Stimulated activated effector memory CD8-positive, alpha-beta T cell treated with anti-CD3 and anti-CD28 coated beads, Interleukin-12 subunit alpha, Interleukin-12 subunit beta, amount 100 ng/mL, for 72 hours (primary cell): ENCODE measurements around the gene KCND1.

Experiments
- ATAC-seq: fragments of 150-1000 bp; cut with Tn5 transposase; 2 replicates; pipeline ENCODE4 v1.10.0; 2021
- DNase-seq, 2 donors: peaks; one replicate each; pipeline ENCODE4 v3.0.0; 2021 to 2022; ENCODE audit warnings: low spot score in 2 of 2
- H3K27ac Mint-ChIP-seq: one replicate; pipeline ENCODE4 v1.8.0; 2022; ENCODE audit warnings: mild to moderate bottlenecking, mixed read lengths
- H3K36me3 Mint-ChIP-seq: one replicate; pipeline ENCODE4 v1.8.0; 2022; ENCODE audit warnings: mild to moderate bottlenecking, mixed read lengths
- H3K4me1 Mint-ChIP-seq: one replicate; pipeline ENCODE4 v1.8.0; 2022; ENCODE audit warnings: mixed read lengths
- H3K4me3 Mint-ChIP-seq: one replicate; pipeline ENCODE4 v1.8.0; 2022; ENCODE audit warnings: mild to moderate bottlenecking, mixed read lengths
- H3K9me3 Mint-ChIP-seq: one replicate; pipeline ENCODE4 v1.8.0; 2022; ENCODE audit warnings: mixed read lengths

Gene KCND1

DNA sequence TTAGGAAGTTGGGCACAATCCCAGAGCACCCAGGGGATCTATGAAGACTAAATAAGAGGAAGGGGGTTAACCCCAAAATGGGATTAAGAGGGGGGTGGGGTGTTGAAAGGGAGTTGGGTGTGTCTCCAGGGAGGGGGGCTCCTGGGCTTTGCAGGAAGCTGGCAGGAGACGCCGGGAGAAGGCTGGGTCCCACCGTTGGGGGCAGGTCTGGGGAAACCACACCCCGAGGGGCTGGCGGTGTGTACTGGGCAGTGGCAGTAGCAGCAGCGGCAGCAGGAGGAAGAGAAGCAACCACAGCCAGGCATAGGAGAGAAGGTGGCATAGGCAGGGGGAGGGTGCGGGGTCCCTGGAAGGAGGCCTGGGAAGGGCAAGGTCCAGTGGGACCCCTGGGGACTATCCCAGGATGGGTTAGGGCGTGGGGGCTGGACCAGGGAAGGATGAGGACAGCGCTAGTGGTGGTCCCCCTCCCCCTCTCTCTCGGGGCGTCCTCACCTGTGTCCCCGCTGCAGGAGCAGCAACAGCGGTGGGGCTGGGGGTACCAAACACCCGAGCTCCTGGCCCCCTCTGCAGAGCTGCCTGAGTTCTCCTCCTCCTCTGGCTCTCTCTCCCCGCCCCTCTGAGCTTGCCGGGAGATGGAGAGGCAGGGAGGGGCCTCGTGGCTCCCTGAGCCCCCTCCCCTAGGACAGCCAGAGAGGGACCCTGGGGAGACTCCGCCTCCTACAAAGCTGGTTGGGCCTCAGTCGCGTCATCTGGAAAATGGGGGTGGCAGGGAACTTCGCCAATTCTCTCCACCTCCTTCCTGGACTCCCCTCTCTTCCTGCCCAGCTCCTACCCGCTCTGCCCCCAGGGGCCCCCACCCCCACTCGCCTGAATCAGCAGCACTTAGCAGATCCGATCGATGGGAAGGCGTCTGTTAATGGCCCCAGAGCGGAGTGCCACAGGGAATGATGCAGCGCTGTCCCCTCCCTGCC lies at the start of gene KCND1:
Gene KCND1, minus strand, starts transcription at position 596 of the 971 bp plus-strand sequence. CDS start 1,573 bp downstream, outside the sequence.
- Mint-ChIP-seq H3K4me1 (peaks cover 25% of the 10 kb centered on the region), H3K36me3 (peaks cover 26% of the 10 kb centered on the region), H3K27ac (peak within 1 kb of the TSS; percentile 88), H3K9me3 (no peaks in the 10 kb centered on the region), H3K4me3 (peak within 1 kb of the TSS; percentile 44)
- ATAC-seq (peak; percentile 31), DNase-seq (no peak)

DNA sequence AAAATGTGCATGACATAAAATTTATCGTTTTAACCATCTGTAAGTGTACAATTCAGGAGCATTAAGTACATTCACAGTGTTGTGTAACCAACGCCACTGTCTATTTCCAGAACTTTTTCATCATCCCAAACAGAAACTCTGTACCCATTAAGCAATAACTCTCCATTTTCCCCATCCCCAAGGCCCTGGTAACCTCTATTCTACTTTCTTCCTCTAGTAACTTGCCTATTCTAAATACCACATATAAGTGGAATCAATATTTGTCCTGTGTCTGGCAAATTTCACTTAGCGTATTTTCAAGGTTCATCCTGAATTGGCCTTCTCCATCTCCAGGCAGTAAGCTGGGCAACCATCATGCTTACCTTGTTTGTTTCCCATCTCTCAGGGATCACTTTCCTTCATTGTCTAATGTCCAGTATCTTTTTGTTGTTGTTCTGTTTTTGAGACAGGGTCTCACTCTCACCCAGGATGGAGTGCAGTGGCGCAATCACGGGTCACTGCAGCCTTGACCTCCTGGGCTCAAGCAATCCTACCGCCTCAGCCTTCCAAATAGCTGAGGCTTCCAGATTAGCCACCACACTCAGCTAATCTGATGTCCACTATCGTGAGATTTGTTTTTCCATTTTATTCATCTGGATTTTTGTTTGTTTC lies 48.1 kb upstream of the KCND1 start:
- no peaks in the 10 kb centered on the region for H3K36me3 Mint-ChIP-seq
- ATAC-seq (no peak), DNase-seq (no peak)
- no peaks in the 10 kb centered on the region for H3K9me3 Mint-ChIP-seq
- H3K4me1 Mint-ChIP-seq, result no peaks in the 10 kb centered on the region
- no peak overlapping the region for H3K4me3 Mint-ChIP-seq
- no peak overlapping the region for H3K27ac Mint-ChIP-seq

DNA sequence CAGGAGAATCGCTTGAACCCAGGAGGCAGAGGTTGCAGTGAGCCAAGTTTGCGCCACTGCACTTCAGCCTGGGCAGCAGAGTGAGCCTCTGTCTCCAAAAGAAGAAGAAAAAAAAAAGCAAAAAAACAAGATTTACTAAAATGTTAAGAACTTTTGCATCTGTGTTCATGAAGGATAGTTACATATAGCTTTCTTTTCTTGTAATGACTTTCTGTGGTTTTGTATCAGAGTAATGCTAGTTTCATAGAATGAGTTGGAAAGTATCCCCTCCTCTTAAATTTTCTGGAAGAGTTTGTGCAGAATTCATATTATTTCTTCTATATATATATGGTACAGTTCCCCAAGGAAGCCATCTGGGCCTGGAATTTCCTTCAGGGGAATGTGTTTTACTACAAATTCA lies 47.4 kb upstream of the KCND1 start:
- no peaks in the 10 kb centered on the region for H3K36me3 Mint-ChIP-seq
- no peak overlapping the region for H3K4me3 Mint-ChIP-seq
- ATAC-seq (peak; percentile 36), DNase-seq (no peak)
- H3K9me3 Mint-ChIP-seq, result no peaks in the 10 kb centered on the region
- no peak overlapping the region for H3K27ac Mint-ChIP-seq
- H3K4me1 Mint-ChIP-seq, result no peaks in the 10 kb centered on the region

DNA sequence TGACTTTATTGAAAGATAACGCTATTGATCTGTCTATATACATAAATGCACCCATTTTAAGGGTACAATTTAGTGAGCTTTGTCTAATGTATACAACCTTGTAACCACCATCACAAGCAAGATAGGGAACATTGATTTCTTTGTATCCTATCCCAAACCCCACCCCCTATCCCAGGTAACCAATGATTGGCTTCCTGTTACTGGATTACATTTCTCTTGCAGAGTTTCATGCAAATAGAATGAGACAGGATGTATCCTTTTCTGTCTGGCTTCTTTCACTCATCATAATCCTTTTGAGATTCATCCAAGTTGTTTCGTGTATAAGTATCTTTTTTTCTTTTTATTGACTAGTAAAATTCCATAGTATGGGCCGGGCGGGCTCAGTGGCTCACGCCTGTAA lies 32.1 kb upstream of the KCND1 start:
- Mint-ChIP-seq H3K9me3 (no peaks in the 10 kb centered on the region), H3K36me3 (peaks cover 28% of the 10 kb centered on the region), H3K4me1 (peaks cover 22% of the 10 kb centered on the region), H3K4me3 (no peak overlapping the region), H3K27ac (peak overlapping the region; percentile 45)
- no peak for DNase-seq
- ATAC-seq, result no peak

DNA sequence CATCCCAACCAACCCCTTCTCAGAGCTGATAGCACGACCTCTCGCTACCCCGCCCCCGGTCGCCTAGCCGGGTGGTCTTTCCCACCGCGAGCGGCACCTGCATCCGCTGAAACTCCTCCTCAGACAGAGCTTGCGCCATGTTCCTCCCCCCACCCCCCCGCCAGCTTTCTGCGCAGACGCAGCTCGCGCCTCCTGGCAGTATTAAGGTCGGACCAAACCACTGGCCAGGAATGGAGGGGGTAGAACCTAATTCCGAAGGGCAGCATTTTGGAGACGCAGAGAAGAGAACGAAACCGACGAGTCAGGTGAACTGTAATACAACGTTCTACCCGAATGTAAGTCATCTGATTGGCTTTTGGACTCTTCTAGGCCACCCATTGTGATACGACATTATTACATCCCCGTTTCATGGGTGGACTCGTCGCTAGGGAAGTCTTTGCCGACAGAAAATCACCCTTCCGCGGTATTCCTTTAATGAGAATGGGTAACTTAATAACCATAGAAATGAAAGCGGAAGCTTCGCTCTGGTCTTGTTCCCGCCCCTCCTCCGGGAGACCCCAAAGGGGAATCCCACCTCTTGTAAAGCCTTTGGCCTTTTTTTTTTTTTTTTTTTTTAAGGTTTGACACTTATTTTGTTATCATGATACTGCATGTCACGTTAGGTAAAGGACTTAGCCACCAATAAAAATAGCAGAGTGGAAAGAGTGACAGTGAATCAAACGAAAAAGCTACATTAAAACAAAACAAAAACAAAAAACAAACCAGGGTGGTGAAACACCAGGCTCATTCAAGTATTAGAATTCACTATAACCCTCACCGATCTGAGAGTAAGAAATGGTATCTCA lies 30.7 kb upstream of the KCND1 start, which contains the start of gene GRIPAP1:
Gene GRIPAP1, minus strand, starts transcription at position 174 of the 845 bp plus-strand sequence. Its CDS starts 35 bp downstream, at position 139.
- Mint-ChIP-seq H3K27ac (peak within 1 kb of the TSS; percentile 98), H3K4me3 (peak within 1 kb of the TSS; percentile 90), H3K4me1 (peaks cover 36% of the 10 kb centered on the region), H3K36me3 (peaks cover 41% of the 10 kb centered on the region), H3K9me3 (no peaks in the 10 kb centered on the region)
- peak; percentile 88 for ATAC-seq
- DNase-seq, result peak; percentile 48 to 82

DNA sequence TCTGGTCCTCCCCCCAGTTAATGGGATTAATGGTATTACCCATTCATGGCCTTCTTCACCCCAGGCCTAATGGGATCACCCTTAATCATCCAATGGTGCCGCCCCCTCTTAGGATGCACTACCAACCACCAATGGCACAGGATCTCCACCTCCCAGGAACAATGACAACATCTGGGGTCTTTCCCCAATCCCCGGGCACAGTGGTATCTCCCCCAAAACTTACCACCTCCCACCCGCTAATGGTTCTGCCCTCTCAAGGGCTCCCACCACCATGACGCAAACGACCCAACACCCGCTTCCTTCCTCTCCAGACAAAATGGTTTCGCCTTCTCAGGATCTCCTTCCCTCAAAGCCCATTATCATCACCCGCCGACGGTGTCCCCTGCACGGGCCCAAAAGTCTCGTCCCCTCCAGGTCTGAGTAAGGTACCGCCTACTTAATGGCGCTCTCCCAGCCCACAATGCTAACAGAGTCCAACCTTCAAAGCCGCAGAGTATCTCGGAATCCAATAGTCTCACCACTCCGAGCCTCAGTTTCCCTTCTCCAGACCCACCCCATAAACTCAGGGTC lies 30.0 kb upstream of the KCND1 start:
- DNase-seq, result peak in 1 of 2 donors; percentile 3
- peak; percentile 71 for ATAC-seq
- H3K36me3 Mint-ChIP-seq, result peaks cover 48% of the 10 kb centered on the region

DNA sequence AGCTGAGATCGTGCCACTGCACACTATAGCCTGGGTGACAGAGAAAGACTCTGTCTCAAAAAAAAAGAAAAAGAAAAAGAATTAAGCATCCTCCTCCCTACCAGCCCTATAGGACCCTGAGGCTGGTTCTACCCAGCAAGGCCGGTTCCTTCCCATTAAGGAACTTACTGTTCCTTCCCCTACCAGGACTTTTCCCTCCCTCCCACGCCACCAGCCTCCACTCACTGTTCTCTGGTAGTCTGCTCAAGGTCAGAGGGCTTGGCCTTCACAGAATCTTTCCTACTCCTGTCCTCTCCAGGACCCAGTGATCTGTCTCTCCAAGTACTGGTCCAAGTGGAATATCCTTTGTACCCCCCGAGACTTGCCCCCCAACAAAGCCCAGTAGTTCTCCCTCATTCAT lies 29.0 kb upstream of the KCND1 start:
- ATAC-seq (no peak), DNase-seq (no peak)
- Mint-ChIP-seq H3K27ac (no peak overlapping the region), H3K4me3 (peak overlapping the region; percentile 90), H3K4me1 (peaks cover 39% of the 10 kb centered on the region), H3K36me3 (peaks cover 58% of the 10 kb centered on the region), H3K9me3 (no peaks in the 10 kb centered on the region)

More for the DNA sequence above, 30.0 kb upstream of the KCND1 start:
- H3K27ac Mint-ChIP-seq, result peak overlapping the region; percentile 98
- H3K9me3 Mint-ChIP-seq, result no peaks in the 10 kb centered on the region
- H3K4me3 Mint-ChIP-seq, result peak overlapping the region; percentile 90
- H3K4me1 Mint-ChIP-seq, result peaks cover 39% of the 10 kb centered on the region

DNA sequence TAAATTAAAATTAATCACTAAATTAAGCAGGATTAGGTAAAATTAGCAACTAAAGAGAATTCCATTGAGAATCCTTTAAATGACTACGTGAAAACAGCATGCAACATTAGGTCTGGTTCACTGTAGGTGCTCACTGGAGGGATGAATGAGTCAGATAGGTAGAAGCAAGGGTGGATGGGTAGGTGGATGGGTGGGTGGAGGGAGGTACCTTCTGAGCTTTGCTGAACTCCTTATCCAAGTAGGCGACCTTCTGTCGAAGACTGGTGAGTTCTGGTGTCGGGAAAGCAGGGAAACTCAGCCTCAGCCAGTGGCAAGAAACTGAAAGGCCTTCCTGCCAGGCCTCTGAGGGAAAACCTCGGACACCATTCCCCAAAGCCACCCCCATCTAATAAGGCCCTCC lies 27.4 kb upstream of the KCND1 start:
- no peak for ATAC-seq
- H3K36me3 Mint-ChIP-seq, result peaks cover 74% of the 10 kb centered on the region
- no peak for DNase-seq
- peaks cover 45% of the 10 kb centered on the region for H3K4me1 Mint-ChIP-seq
- H3K27ac Mint-ChIP-seq, result no peak overlapping the region
- no peak overlapping the region for H3K4me3 Mint-ChIP-seq
- no peaks in the 10 kb centered on the region for H3K9me3 Mint-ChIP-seq

DNA sequence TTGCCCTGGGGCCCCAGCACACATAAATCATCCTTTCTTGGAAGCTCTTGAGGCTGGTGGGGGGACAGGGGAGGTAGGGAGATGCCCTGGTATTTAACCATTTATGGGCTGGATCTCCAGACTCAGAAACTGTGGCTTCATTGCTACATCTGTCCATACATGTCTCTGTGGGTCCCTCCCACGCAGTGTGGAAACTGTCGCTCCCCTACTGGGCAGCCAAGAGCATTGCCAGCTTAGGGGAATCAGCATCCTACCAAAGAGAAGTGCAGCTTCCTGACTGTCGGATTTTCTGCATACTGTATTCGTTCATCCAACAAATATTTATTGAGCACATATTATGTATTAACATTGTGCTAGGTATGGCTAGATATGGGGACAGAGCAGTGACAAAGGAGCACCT lies 26.7 kb upstream of the KCND1 start:
- Mint-ChIP-seq H3K4me1 (peaks cover 45% of the 10 kb centered on the region), H3K27ac (no peak overlapping the region), H3K9me3 (no peaks in the 10 kb centered on the region), H3K4me3 (no peak overlapping the region), H3K36me3 (peaks cover 81% of the 10 kb centered on the region)
- DNase-seq (no peak), ATAC-seq (no peak)

DNA sequence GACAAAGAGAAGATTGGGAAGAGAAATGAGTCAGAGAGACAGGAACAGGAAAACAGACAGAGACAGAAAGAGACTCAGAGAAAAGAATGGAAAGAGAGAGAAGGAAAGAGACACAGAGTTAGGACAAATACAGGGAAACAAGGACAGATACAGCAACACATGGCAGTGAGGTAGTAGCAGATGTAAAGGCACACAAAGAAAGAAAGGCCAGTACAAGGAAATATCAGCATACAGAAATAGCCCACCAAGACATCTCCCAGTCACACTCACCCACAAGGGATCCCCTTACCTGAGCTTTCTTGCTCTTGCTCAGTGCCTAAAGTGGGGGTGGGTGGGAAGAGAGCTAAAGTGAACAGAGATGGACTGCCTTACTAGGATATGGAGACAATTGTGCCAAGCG lies 26.2 kb upstream of the KCND1 start:
- H3K4me3 Mint-ChIP-seq, result no peak overlapping the region
- H3K36me3 Mint-ChIP-seq, result peaks cover 86% of the 10 kb centered on the region
- H3K9me3 Mint-ChIP-seq, result no peaks in the 10 kb centered on the region
- no peak for ATAC-seq
- H3K27ac Mint-ChIP-seq, result no peak overlapping the region
- no peak for DNase-seq
- peaks cover 45% of the 10 kb centered on the region for H3K4me1 Mint-ChIP-seq

DNA sequence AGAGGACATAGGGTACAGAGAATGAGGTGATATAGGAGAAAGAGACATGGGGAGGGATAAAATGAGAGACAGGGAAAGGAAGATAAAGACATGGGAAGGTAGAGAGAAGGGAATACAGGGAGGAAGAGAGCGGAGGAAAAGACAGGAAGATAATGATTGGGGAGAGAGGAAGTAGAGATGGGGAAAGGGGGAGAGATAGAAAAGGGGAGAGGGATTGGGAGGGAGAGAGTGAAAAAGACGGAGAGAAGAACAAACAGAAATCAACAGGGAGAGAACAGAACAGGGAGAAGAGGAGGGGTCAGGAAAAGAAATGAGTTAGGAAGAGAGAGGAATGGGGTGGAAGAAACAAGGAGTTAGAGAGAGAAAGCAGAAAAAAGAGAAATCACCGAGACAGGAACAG lies 25.8 kb upstream of the KCND1 start:
- Mint-ChIP-seq H3K27ac (no peak overlapping the region), H3K36me3 (peaks cover 86% of the 10 kb centered on the region)

DNA sequence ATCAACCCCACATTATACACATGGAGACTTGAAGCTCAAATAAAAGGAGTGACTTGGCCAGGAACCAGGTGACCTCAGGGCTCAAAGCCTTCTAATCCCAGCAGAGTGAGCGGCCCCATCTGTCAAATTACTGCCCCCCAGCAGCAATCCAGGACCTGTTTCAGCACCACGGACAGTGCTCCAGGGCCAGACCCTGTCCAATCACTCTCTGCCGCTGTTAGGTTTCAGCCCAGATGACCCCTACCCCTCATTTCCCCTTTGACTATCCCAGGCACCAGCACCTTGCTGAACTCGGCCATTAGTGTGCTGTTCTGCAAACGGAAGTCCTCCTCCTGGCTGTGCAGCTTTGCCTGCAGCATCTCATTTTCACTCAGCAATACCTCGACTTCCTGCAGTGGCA lies 25.3 kb upstream of the KCND1 start:
- Mint-ChIP-seq H3K27ac (no peak overlapping the region), H3K36me3 (peaks cover 86% of the 10 kb centered on the region), H3K4me3 (peak overlapping the region; percentile 5), H3K4me1 (peaks cover 45% of the 10 kb centered on the region), H3K9me3 (no peaks in the 10 kb centered on the region)
- no peak for ATAC-seq
- no peak for DNase-seq

More for the DNA sequence above, 25.8 kb upstream of the KCND1 start:
- H3K4me1 Mint-ChIP-seq, result peaks cover 45% of the 10 kb centered on the region
- DNase-seq (no peak), ATAC-seq (no peak)
- peak overlapping the region; percentile 5 for H3K4me3 Mint-ChIP-seq
- no peaks in the 10 kb centered on the region for H3K9me3 Mint-ChIP-seq

DNA sequence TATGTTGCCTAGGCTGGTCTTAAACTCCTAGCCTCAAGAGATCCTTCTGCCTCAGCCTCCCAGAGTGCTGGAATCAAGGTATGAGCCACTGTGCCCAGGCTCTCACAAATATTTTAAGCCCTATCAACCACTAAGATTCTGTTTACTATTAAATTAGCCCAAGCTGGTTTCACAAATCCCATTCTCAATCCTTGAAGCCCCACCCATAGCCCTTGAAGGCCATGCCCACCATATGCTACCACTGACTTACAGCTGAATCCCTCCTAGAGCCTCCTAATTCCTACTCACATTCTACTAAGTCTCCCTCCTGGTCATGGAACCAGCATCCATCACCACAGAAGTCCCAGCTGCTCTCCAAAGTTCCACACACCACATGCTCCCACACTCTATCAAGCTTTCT lies 20.7 kb upstream of the KCND1 start:
- Mint-ChIP-seq H3K36me3 (peaks cover 95% of the 10 kb centered on the region), H3K4me1 (peaks cover 9% of the 10 kb centered on the region), H3K9me3 (no peaks in the 10 kb centered on the region), H3K27ac (no peak overlapping the region), H3K4me3 (no peak overlapping the region)
- ATAC-seq, result no peak
- DNase-seq, result no peak

DNA sequence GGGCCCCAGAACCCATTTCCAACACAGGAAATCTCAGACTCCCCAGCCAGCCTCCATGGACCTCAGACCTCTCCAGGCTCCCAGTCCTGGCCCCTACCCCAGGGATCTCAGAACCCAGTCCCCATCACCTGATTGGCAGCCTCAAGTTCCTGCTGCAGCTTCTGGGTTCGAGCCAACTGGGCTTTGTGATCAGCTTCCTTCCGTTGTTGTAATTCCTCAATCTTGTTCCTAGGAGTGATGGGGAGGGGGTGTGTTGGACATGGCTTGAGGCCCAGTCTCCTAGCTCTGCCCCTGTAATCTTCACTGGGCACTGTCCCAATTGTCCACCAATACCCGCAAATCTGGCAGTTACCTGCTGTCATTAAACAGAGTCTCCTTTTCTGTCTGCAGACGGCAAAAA lies 17.8 kb upstream of the KCND1 start:
- peak overlapping the region; percentile 37 for H3K27ac Mint-ChIP-seq
- no peaks in the 10 kb centered on the region for H3K9me3 Mint-ChIP-seq
- ATAC-seq, result no peak
- no peak overlapping the region for H3K4me3 Mint-ChIP-seq
- no peaks in the 10 kb centered on the region for H3K4me1 Mint-ChIP-seq
- DNase-seq, result no peak
- H3K36me3 Mint-ChIP-seq, result peaks cover 95% of the 10 kb centered on the region

DNA sequence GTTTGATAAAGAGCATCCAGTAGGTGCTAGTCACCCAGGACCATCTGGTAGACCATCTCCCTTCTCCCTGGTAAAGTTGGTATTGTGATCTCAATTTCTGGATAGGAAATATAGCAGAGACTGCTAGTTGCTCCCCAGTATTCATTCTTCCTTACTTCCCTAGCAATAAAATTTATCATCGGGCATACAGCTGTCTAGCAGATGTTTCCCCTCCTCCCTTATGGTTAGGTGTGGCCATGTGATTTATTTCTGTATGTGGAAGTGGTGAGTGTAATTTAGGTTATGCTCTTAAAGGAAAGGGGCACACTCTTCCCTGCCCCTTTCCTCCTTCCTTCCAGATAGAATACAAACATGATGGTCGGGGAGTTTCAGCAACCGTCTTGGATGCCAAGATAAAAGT lies 12.3 kb upstream of the KCND1 start:
- ATAC-seq (no peak), DNase-seq (no peak)
- H3K4me1 Mint-ChIP-seq, result no peaks in the 10 kb centered on the region
- peaks cover 96% of the 10 kb centered on the region for H3K36me3 Mint-ChIP-seq
- H3K9me3 Mint-ChIP-seq, result no peaks in the 10 kb centered on the region
- no peak overlapping the region for H3K4me3 Mint-ChIP-seq
- H3K27ac Mint-ChIP-seq, result peak overlapping the region; percentile 72
